ENCODE measurements around the gene ETS1.

The ETS1 gene

DNA sequence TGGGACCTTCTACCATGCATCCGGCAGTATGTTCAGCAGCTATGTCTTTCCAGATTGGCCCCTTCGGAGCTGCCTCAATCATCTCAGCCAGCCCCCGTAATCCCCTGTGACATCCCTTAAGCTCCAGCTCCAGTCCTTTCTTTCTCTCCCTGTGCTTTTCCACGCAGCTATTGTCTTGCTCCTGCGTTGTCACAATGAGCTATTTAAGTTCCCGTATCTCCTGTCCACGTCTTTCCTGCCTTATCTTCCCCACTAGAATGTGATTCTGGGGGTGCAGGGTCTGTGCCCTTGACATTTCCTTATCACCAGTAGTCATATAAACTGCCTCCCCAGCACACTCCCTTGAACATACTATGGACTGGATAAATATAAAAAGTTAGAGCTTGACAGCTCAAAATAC lies 5.1 kb upstream of the ETS1 start:
- no peak for DNase-seq

GRCh38 chr11:128590587-128590986 lies 3.2 kb upstream of the ETS1 start:
- no peak for DNase-seq

DNA sequence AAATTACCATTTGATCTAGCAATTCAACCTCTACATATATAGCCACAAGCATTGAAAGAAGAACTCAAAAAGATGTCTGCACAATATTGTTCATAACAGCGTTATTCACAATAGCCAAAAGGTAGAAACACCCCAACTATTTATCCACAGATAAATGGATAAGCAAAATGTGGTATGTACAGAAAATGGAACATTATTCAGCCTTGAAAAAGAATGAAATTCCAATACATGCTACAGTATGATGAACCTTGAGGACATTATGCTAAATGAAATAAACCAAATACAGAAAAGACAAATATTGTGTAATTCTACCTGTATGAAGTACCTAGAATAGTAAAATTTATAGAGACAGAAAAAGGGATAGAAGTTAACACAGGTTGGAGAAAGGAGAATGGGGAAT lies 2.6 kb upstream of the ETS1 start:
- DNase-seq = no peak

GRCh38 chr11:128588093-128588492 lies 735 bp upstream of the ETS1 start:
- DNase-seq = no peak

GRCh38 chr11:128586689-128587088 lies 669 bp downstream of the ETS1 start:
- no peak for DNase-seq

DNA sequence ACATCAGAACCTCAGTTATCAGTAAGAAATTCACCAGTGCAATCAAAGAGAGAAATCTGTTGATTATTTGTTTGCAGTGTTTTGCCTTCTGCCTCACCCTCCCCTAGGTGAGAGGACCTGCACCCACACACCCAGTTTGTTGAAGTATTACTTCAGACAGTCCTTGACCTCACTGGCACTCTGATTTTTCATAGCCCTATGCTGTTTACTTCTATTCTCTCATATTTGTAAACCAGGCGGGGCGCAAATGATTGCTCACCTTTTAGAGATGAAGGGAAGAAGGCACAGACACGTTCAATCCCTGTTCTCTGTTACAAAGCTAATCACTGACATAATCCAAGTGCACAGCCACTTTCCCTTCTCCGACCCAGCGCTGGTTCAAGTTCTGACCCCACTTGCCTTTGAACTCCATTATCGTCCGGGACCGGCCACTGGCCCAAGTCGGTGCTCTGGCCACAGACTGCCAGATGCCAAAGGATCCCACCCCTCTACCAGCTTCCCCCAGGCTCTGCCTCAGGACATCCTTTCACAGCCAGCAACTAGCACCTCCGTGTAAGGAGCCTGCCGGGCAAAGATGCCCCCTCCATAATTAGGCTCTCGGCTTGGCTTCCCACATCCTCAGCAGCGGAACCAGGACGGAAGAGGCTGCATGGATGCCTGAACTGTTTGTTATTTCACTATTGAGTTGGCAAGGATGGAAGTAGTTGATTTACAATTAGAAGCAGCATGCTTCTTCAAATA lies 1.7 kb downstream of the ETS1 start:
- no peak for DNase-seq

DNA sequence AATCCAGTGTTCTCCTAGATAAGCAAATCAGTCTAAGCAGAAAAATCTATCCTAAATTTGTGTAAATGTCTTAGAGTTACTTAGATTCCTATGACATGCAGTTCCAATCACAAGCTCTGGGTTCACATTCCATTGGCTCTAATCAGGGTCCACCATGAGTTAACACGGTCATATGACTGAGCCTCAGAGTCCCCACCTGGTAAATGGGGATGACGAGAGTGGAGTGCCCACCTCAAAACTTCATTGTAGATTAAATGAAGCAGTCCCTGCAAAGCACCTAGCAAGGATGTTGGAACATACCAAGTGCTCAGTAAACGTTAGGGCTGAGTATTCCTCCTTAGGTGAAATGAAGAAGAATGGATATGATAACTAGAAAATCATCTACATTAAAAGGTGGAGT lies 3.1 kb downstream of the ETS1 start:
- DNase-seq = no peak

DNA sequence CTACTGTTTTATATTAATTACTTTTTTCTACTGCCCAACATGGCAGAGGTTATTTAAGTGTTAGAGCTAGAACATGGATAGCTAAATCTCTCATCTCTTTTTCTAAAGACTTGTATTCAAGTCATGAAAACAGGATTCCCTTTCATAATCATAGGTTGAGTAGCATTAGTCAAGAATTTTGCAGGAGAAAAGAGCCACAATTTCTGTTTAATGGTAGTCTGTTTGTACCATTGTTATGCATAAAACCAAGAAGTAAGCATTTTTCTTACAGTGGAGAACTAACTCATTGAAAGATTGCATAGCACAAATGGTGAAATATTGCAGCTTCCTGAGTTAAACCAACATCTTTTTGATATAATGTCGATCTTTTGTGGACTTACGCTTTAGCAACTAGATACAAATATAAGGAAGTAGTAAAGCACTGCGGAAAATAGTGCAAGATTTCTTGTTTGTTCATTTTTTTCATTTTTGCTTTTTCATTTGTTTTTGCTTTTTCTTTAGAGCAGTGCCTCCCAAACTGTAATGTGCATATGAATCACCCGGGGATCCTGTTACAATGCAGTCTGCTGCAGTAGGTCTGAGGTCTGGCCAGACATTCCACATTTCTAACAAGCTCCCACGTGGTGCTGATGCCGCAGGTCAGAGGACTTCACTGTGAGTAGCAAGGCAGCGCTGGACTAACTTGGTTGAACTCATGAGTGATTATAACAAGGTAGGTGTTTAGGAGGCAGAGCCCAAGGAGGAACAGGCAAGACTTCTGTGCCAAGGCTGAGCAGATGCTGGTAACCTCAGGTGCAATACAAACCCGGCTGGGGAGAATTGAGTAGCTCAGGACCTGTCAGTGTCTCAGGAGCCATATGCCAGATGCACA lies 4.6 kb downstream of the ETS1 start:
- DNase-seq = no peak

DNA sequence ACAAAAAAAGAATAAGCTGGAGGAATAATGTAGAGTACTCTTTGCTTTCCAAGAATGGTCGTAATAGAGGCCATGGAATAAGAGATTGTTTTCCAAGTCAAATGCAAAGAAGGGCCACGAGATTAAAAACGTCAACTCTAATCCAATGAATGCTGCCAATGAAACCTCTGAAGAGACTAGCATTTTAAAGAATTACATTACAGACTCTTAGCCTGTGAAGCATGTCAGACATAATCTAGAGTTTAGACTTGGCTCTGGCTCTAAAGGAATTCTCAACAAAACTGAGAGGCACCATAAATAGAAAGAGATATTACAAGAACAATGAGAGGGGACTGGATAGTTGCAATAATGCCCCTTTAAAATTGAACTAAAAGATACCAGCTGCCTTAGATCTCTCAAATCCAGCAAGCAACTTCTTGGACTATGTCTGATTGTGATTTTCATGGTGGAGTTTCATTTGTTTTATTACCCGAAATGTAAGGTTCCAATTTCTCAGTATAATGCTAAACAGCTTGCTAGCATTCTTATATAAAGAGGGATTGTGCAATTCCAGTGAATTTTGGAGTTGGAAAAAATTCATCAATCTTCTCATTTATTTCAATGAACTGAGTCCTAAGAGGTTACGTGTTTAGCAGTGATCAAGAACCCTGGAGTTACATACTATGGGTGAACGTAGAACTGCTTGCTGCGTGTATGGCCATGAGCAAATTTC lies 5.6 kb downstream of the ETS1 start:
- DNase-seq = no peak

DNA sequence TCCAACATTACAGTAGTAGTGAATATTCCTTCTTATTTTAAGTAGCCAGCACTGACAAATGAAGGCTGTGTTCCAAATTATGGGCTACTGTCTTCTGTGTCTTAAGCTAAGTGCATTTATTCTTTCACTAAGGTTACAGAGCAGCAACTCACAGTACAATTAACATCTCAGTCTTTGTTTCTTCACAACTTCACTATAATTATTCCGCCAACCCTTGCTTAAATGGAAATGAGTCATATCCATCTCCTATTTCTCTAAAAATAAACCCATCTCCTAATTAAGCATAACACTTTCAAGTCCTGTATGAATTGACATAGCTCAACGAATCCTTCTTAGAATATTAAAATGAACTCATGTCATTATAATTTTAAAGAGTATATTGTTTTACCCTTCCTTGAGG lies 6.7 kb downstream of the ETS1 start:
- no peak for DNase-seq

DNA sequence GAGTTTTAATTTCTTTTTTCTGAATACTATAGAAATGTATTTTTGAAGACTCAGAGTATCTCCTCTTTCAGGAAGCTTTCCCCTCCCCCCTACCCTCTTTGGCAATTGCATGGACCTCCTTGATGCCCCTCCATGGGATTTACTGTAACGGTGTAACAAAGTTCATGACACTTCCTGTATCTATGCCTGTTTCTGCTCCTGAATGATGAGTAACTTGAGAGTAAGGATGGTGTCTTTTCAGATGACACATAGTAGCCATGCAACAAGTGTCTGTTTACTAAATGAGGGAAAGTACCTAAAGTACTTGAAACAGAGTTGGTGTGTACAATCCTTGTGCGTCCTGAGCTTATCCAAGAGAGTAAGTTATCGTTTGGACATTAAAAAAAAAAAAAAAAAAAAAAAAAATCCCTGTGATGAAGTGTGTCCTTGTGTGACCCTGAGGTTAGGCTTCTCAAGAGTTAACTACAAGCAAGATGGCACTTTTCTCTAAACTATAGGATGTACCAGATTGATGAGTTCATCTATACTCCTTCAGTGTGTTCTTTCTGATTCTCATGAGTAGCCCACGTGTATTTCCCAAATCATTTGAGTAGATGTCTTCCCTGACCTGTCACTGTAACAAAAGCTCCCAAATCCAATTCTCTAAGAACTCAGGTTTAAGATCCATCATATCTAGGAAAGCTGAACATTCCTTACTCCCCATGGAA lies 7.4 kb downstream of the ETS1 start:
- DNase-seq = no peak

DNA sequence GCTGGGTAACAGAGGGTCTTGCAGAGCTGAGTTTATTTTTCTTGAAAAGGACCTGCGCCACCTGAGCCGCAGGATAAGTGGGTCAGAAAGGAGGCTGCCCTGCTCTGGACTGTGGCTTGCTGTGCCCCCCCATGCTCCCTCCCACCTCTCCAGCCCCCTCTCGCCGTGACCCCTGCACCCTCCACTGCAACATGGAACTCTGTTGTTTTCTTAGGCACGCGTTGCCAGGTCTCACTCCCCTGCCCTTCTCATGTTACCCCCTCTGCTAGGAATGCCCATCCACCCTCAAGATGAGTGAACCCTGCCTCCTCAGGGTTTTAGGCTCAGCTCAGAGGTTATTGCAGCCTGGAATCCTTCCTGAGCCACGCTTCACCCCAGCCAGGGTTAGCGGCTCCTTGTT lies 10.8 kb downstream of the ETS1 start:
- no peak for DNase-seq

DNA sequence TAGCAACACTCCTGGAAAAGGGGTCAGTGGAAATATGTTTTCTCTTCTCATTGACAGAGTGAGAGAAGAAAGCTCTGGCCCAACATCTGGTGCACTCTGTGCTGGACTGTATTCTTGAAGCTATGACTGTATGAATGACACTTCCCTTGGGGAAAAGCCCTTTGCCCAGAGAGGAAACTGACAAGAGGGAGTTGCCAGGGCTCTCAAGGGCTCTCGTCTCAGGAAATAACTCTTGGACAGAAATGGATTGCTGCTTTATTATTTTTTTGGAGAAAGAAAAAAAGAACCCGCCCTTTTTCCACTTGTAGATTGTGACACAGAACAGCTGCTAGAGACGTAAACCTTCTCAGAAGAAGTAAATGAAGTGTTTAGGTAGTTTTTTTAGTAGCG lies 11.4 kb downstream of the ETS1 start:
- DNase-seq = no peak

DNA sequence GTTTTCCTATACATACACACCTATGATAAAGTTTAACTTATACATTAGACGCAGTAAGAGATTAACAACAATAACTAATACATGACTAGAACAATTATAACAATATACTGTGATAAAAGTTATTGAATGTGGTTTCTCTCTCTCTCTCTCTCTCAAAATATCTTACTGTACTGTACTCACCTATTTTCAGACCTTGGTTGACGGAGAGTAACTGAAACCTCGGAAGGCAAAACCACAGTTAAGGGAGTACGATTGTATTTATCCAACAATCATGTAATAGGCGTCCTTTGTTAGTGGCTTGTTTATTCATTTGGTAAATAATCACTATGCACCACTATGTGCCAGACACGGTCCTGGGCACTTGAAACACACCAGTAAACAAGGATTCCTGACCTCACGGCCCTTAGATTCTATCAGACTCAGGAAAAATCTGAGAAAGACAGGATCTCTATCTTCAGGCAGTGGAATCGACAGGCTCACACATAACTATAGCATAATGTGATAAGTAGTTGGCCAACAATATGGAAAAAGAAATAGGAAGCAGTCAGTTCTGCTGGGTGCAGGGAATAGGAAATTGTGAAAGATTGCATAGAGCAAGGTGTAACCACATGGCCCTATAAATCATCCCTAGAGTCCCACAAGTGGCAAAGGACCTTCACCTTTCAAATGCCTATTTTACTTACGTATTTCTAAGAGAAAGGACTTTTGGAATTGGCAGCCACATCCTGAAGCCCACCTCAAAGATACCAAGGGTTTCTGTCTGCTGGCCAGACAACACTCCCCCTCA lies 12.0 kb downstream of the ETS1 start:
- DNase-seq = no peak

DNA sequence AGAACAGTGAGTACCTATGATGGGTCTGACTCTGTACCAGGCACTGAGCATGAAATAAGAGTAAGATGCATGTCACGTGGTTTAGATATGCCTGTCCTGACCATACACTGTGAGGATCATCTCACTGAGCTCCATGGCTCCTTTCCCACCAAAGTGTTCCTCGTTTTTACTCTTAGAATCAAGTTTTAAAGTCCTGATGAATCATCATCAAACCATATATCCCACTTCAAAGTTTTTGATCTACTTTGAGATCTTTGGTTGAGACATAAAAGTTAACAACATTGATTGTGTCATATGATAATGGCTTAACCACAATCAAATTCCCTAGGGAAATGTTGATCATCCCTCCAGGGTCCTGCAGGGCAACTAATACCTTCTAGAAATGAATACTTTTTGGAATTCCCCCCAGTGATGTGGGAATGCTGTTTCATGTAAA lies 12.8 kb downstream of the ETS1 start:
- DNase-seq = no peak

GRCh38 chr11:128573638-128574037 lies 13.7 kb downstream of the ETS1 start:
- no peak for DNase-seq

GRCh38 chr11:128572965-128573364 lies 14.4 kb downstream of the ETS1 start:
- no peak for DNase-seq

DNA sequence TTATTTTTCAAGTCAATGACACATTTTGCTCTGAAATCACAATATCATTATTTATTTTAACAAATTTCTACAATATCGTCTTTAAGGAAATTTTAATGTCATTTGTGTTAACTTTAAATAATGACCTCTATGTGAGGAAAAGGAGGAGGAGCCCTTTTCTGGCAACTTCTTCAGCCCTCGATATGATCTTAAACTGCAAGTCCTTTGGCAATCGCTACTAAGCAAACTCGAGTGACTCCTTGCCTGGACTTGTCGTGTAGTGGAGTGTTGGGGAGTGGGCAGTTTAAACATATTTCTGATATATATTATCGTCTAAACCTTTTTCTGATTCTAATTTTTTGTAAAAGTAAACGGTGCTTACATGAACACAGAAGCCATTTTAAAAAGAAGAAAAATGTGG lies 16.7 kb downstream of the ETS1 start:
- DNase-seq = no peak

DNA sequence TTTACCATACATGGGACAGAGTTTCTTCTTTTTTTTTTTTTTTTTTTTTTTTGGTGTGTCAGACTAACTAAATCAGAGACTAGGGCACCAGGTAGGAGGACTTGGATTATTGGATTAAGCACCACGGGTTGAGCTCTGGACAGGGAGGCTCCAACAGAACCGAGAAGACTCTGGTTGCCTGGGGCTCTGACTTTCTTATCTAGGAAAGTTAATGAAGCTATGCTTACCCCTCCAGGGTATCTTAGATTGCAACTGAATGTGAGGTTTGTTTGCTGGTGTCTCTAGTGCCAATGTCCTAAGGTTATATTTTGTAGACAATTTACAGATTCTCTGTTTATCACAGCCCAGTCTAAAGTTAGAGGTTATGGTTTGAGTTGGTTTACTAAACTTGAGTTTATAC lies 18.1 kb downstream of the ETS1 start:
- DNase-seq = no peak

DNA sequence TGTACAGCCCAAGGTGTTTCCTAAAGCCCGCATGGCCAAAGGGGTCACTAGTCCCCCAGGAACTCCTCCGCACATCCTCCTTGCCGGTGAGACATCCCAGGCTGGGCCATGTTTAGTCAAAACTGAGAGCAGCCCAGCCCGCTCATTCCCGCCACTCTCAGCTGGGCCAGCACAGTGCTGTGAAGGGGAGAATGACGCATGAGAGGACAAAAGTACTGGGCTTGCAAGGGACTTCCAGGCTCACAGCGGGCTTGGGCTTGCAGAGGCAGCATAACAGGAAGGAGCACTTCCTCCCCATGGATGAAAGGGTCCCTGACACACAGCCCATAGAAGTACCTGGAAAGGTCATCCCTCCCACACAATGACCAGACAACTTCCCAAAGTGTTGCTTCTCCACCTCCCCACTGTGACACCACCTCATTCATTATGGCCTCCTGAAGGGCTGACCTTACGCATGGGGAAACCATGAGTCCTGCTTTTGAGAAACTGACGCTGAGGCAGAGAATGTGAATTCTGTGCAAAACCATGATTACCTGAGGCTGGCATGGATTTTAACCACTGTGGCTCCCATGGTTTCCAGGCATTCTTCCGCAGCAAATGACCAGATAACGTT lies 19.1 kb downstream of the ETS1 start:
- no peak for DNase-seq

DNA sequence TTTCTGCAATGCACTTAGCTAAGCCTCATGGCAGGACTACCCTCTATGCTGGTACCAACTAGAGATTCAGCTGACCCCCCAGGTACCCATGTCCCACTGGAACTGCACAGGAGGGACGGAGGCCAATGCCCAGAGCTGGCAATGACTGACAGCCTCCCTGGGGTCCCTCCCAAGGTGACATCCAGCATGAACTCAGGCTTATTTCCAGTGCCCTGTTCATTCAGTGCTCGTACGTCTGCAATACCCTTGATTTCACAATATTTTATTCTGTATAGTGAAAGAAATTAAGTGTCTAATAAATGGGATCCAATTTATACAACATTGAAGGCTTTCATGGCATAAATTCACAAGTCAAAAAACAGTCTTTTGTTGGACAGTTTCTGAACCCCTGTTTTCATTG lies 20.2 kb downstream of the ETS1 start:
- no peak for DNase-seq

GRCh38 chr11:128565881-128566280 lies 21.5 kb downstream of the ETS1 start:
- no peak for DNase-seq
